NCI-H82 treated with DMSO at 0.1 percent for 48 hours (cell line): ENCODE data around the gene RYR1.
"Not testable (repeated sequence)": the region's sequence is repeated elsewhere in the genome, so short reads cannot be mapped to it uniquely, and the experiment has no call there.

Source experiments
- DNase-seq: peaks from one replicate; lab custom pipeline; 2025; ENCODE audit not compliant: unreplicated experiment; lab: John Stamatoyannopoulos, UW

The RYR1 gene

GRCh38 chr19:38399537-38399936 is 34.0 kb upstream of the RYR1 start:
- no peak for DNase-seq

GRCh38 chr19:38400361-38400760 is 33.1 kb upstream of the RYR1 start:
- no peak for DNase-seq

- DNase-seq, result no peak
Observed at GRCh38 chr19:38401148-38401547, 32.3 kb upstream of the RYR1 start.

- DNase-seq, result no peak
Observed at GRCh38 chr19:38402623-38402966, 30.9 kb upstream of the RYR1 start.

GRCh38 chr19:38402967-38403674 is 30.4 kb upstream of the RYR1 start, which contains the start of gene FAM98C:
Gene FAM98C, plus strand, starts transcription at chr19:38403093. Its CDS starts 61 bp downstream, at chr19:38403154.
- DNase-seq, result peak; percentile 93

GRCh38 chr19:38404858-38405257 is 28.6 kb upstream of the RYR1 start:
- no peak for DNase-seq

- no peak for DNase-seq
Observed at GRCh38 chr19:38405276-38405675, 28.2 kb upstream of the RYR1 start.

GRCh38 chr19:38409631-38410133 is 23.8 kb upstream of the RYR1 start:
- no peak for DNase-seq

- DNase-seq, result not testable (repeated sequence)
Observed at GRCh38 chr19:38410407-38410806, 23.1 kb upstream of the RYR1 start.

- DNase-seq, result no peak
Observed at GRCh38 chr19:38411041-38411712, 22.3 kb upstream of the RYR1 start.

GRCh38 chr19:38411898-38412297 is 21.6 kb upstream of the RYR1 start:
- DNase-seq, result not testable (repeated sequence)

- DNase-seq, result peak; percentile 94
Observed at GRCh38 chr19:38412491-38412890, 21.0 kb upstream of the RYR1 start.

- DNase-seq, result peak; percentile 68
Observed at GRCh38 chr19:38412961-38413360, 20.5 kb upstream of the RYR1 start.

- no peak for DNase-seq
Observed at GRCh38 chr19:38413416-38413815, 20.1 kb upstream of the RYR1 start.

- no peak for DNase-seq
Observed at GRCh38 chr19:38417146-38417543, 16.3 kb upstream of the RYR1 start.

- DNase-seq, result peak; percentile 60
Observed at GRCh38 chr19:38417544-38418506, 15.7 kb upstream of the RYR1 start.

GRCh38 chr19:38420935-38421334 is 12.6 kb upstream of the RYR1 start:
- DNase-seq, result no peak

GRCh38 chr19:38421856-38422255 is 11.6 kb upstream of the RYR1 start:
- no peak for DNase-seq

GRCh38 chr19:38422438-38422837 is 11.1 kb upstream of the RYR1 start:
- DNase-seq, result no peak

GRCh38 chr19:38424272-38424671 is 9.2 kb upstream of the RYR1 start:
- DNase-seq, result no peak

GRCh38 chr19:38425222-38425809 is 8.2 kb upstream of the RYR1 start:
- no peak for DNase-seq
